ENCODE results near the gene DMWD.

Gene DMWD

GRCh38 chr19:45786533-45786894, 6.1 kb downstream of the DMWD start:
- DNase-seq (ENCODE audit: low read depth in 2 of 2): no peak

DNA sequence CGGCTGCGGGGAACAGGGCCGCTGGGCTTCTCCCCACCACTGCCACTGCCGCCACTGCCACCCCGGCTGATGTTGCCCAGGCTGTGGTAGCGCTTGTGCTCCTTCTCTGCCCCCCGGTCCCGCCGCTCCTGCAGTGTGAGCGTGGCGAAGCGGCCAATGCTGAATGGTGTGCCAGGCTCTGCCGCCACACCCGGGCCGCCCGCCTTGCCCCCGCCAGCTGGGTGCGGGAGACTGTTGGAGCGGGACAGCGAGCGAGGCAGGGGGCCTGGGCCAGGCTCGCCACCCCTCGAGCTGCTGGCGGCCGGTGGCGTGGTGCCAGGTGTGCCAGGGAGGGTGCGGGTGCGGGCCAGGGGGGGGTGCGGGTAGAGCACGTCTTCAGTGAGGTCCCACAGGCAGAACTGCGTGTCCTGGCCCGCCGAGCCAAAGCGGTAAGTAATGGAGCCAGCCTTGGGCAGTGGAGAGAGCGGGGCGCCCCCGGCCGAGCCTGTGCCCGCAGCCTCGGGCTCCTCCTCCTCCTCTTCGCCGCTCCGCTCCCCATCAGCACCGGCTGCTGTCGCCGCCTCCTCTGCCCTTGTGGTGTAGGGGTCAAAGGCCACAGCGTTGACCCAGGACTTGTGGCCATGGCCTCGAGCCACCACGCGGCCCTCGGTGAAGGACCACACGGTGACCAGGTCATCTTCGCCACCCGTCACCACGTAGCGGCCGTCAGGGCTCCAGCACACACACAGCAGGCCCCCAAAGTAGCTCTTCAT, 6.7 kb downstream of the DMWD start:
- no peak for DNase-seq (ENCODE audit: low read depth in 2 of 2)

GRCh38 chr19:45785097-45785496, 7.5 kb downstream of the DMWD start:
- no peak for DNase-seq (ENCODE audit: low read depth in 2 of 2)

DNA sequence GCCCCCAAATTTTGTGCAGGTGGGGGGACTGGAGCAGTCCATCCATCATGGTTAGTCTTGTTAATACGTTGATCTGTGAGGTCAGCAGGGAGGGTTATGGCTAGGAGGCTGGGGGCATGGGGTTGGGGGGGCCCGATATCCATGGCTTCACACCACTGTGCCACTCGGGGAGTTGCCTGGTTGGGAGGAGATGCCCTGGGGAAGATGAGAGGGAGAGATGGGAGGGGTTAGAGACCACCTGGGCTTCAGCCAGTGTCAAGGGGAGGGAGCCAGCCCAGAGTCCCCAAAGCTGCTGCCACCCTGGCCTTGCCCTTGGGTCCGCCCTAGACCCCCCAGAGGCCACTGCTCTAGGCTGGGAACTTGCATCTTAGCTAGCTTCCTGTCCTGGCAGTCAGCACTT, 8.5 kb downstream of the DMWD start:
- DNase-seq (ENCODE audit: low read depth in 2 of 2): no peak

- no peak for DNase-seq (ENCODE audit: low read depth in 2 of 2)
Observed at GRCh38 chr19:45782820-45783785, 9.5 kb downstream of the DMWD start.

- no peak for DNase-seq (ENCODE audit: low read depth in 2 of 2)
Observed at GRCh38 chr19:45782162-45782691, 10.4 kb downstream of the DMWD start, which contains the start of gene DMPK. Gene DMPK, minus strand, starts transcription at chr19:45782490. Its CDS starts 138 bp downstream, at chr19:45782352.

DNA sequence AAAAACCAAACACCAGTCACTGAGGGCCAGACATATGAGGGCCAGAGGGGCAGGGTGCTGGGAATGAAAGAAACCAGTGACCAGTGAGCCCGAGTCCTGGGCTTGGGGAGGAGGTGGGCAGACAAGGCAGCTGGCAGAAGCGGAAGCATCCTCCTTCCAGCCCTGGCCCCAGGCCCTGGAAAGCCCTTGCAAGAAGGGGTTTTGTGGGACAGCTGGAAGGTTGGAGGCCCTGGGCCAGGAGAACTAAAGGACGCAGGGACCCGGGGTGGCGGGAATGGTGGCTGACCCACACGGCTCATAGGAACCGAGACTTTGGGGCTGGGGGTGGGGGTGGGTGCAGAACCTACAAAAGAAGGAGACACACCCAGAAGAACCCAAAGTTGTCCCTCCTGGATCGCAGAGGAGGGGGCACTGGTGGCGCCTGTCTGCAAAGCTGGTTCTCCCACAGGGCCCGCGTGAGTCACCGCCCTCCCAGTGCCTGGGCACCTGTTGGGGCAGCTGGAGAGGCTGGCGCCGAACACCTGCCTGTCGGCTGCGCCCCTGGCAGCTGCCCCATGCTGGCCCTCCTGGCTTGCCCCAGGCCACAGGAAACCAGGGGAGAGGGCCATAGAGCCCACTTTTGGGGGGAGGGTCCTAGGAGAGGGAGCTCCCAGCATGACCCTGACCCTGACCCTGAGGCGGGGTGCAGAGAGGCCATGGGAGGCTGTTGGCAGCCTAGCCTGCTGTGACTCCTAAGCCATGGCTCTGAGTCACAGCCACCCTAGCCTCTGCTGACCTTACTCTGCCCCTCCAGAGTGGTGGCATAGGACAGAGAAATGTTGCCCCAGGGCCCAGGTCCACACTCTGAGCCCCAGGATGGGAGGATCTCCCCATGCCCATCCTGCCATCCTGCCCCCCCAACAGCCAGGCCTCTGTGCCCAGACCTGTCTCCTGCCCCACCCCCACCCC, 11.2 kb downstream of the DMWD start:
- DNase-seq (ENCODE audit: low read depth in 2 of 2): no peak

DNA sequence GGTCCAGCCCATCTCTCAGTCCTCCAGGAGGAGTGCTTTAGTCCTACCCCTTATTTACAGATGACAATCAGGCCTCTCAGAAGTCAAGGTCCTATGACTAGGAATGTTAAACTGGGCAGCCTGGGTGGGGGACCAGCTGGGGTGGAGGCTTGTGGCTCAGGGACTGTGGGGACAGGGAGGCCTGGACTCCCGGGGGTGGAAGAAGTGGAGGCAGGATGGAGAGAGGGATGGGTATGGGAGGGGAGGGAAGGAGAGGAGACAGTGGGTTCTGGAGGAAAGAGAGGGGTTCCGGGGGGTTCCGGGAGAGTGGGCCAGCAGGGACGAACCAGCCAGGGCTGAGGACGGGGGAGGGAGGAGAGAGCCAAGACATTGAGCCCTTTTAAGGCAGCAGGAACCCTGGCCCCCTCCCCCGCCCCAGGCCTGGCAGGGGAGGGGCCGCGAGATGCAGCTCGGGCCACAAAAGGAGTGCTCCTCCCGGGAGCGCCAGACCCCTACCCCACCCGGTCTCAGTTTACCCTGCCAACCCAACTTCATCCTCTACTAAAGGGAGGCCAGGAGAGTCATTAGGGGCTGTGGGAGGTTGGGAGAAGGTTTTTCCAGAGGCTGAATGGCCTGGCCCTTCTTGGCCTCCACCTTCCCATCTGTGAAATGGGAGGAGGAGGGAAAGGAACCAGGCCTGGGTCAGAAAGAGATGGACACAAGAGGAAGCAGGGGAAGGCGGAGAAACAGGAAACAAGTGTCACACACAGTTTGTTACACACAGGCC, 12.0 kb downstream of the DMWD start:
- no peak for DNase-seq (ENCODE audit: low read depth in 2 of 2)

DNA sequence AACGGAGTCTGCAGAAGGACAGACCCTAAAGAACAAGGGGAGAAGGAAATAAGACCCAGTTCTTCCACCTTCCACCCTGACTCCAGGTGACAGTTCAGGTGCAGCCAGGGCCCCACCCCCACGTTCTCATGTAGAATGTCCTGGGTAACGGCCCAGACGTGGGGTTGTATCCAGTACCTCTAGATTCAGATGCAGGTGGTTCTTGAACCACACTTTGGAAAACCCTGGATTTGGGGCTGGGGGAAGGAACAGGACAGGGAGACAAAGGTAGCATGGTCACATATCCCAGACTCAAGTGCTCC, 12.5 kb downstream of the DMWD start:
- no peak for DNase-seq (ENCODE audit: low read depth in 2 of 2)

- DNase-seq (ENCODE audit: low read depth in 2 of 2): no peak
Observed at GRCh38 chr19:45779231-45780145, 13.2 kb downstream of the DMWD start.

DNA sequence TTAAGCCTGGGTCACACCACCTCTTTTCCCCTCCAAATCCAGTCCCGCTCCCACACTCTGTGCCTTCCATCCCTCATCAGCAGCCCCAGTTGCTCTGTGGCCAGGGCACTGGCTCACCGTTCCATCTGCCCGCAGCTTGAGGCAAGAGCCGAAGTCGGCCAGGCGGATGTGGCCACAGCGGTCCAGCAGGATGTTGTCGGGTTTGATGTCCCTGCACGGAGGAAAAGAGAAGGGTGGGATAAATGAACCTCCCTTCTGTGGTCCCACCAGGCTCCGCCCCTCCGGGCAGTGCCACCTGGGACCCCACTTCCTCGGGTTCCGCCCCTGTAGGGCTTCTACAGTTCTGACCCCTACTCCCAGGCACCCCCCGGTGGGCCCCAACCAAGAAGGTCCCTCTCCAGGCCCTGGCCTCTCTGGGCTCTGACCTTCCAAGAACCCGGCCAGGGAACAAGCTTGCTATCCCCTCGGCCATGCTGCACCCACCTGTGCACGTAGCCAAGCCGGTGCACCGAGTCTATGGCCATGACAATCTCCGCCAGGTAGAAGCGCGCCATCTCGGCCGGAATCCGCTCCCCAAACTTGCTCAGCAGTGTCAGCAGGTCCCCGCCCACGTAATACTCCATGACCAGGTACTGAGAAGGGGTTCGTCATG, 14.5 kb downstream of the DMWD start:
- DNase-seq (ENCODE audit: low read depth in 2 of 2): no peak

DNA sequence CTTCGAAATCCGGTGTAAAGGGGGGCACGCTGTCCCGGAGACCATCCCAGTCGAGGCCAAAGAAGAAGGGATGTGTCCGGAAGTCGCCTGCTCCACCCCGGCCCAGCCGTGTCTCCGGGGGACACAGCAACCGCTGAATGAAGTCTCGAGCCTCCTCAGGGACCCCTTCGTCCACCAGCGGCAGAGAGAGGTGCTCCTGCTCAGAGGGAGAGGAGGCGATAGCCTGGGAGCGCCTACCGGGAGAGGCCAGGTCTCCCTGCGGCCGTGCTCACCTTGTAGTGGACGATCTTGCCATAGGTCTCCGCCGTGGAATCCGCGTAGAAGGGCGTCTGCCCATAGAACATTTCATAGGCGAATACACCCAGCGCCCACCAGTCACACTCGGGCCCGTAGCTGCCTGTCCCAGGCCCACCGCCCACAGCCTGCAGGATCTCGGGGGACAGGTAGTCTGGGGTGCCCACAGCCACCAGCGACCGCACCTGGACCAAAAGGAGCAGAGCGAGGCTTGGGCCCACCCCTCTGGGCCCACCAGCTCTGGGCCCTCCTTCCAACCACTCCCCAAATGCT, 15.2 kb downstream of the DMWD start:
- no peak for DNase-seq (ENCODE audit: low read depth in 2 of 2)

- no peak for DNase-seq (ENCODE audit: low read depth in 2 of 2)
Observed at GRCh38 chr19:45774765-45775164, 17.9 kb downstream of the DMWD start.

DNA sequence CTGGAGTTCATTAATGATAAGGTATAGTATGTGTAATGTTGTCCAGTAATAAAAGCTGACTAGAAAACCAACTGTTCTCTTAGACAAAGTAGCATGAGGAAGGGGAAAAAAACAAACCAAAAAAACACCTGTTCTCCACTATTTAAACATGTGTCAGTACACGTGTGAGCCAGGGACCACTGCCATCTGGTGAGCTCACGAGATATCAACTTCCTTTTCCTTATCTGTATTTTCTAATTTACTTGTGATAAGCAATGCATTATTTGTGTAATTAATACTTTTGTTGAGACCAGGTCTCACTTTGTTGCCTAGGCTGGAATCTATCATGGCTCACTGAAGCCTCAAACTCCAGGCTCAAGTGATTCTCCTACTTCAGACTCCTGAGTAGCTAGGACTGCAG, 19.3 kb downstream of the DMWD start:
- DNase-seq (ENCODE audit: low read depth in 2 of 2): no peak

DNA sequence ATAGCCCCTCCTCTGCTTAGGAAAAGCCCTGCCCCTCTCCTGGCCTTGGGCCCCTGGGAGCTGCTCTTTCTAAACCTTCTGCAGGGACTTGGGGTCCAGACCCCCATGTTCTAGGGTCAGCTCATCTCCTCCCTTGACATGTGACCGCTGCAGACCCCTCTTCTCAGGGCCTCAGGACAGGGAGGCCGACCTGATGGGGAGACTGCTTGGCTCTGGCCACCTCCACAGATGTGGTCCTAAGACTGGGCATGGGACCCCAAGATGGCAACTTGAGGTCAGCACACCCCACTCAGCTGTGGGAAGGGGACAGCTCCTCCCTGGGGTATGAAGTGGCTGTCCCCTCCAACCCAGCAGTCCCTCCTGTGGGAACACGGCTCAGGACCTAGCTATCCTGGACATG, 19.7 kb downstream of the DMWD start:
- no peak for DNase-seq (ENCODE audit: low read depth in 2 of 2)

DNA sequence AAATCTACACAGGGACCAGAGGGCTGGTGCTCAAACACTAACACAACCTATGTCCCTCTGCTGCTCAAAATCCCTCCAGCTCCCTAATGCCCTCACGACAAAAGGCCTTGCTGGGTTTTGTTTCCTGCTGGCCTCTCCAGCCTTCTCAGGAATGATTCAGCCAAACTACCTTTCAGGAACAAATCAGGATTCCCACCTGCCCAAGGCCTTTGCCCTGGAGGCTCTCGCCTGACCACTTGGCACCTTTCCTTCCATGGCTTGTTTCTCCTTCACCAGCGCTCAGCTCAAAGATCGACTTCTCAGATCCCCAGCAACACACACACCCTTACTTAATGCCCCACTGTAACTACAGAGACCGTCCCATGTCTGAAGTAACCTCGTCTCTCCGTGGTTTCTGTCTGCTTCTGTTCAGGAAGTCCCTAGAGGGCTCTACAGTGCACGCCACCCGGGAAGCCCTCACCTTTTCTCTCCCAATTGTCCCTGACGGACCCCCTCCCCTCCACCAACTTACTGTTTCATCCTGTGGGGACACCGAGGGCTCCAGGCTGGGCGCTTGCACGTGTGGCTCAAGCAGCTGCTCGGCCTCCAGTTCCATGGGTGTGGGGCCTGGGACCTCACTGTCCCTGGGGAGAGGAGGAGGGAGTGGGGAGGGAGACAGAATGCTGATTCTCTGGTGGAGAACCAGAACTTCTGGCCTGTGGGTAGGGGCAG, 20.4 kb downstream of the DMWD start:
- DNase-seq (ENCODE audit: low read depth in 2 of 2): no peak

GRCh38 chr19:45771311-45771933, 21.2 kb downstream of the DMWD start:
- DNase-seq (ENCODE audit: low read depth in 2 of 2): no peak
